SU-DHL-6 (cell line): ENCODE data around the gene INO80B.

Experiments
- EZH2phosphoT487 ChIP-seq: fragments of 200-600 bp; sonication (generic), shearing (Covaris generic); conservative IDR thresholded peaks from 2 replicates; pipeline ENCODE4 v1.6.1; 2018; ENCODE audit warnings: mild to moderate bottlenecking, antibody characterized with exemption, low read length, moderate library complexity, mixed read lengths
- TF ChIP-seq, protein P1 (sequence below): fragments of 200-600 bp; sonication (generic); IDR thresholded peaks from one replicate; pipeline ENCODE4 v1.5.1; 2017; ENCODE audit warnings: antibody characterized with exemption, mild to moderate bottlenecking, low read length, moderate library complexity; ENCODE audit not compliant: insufficient read depth, poor library complexity, severe bottlenecking

DNA sequence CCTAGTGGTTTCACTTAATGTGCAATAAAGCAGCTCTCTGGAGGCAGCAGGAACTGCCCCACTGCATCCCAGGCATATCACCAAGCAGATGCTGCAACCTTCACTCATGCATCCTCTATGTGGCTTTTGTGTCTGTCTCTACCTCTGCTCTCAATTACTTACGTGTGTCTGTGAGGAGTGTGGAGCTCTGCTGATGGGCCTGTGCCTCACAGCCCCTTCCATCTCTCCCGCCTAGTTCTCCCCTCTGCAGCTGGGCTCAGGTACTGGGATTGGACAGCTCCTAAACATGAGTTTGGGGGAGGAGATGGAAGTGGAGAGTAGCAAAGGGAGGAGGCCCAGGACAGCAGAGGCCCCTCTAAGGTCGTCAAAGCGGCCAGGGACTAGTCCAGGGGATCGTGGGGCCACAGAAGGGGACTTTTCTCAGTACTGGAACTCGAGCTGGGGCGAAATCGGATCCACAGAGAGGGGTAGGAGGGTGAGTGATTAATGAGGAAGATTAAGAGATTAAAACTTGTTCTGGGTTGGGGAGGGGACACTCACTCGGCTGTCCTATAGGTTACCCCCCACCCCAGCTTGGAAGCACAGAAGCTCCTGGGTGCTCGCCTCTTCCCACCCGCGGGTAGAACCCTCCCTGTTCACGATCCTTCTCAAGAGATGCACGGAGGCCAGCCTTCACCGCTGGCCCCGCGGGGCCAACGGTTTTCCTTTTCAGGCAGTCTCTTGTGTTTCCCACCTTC, 46.6 kb downstream of the INO80B start:
- TF ChIP-seq, protein P1, sequence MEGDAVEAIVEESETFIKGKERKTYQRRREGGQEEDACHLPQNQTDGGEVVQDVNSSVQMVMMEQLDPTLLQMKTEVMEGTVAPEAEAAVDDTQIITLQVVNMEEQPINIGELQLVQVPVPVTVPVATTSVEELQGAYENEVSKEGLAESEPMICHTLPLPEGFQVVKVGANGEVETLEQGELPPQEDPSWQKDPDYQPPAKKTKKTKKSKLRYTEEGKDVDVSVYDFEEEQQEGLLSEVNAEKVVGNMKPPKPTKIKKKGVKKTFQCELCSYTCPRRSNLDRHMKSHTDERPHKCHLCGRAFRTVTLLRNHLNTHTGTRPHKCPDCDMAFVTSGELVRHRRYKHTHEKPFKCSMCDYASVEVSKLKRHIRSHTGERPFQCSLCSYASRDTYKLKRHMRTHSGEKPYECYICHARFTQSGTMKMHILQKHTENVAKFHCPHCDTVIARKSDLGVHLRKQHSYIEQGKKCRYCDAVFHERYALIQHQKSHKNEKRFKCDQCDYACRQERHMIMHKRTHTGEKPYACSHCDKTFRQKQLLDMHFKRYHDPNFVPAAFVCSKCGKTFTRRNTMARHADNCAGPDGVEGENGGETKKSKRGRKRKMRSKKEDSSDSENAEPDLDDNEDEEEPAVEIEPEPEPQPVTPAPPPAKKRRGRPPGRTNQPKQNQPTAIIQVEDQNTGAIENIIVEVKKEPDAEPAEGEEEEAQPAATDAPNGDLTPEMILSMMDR, result no peak
- TF ChIP-seq EZH2phosphoT487, result no peak
